Heart right ventricle (tissue), 16 donors: ENCODE data around the gene LAMC3. TPM values are rescaled to one million over a fixed set of nuclear protein-coding genes. Genes with fewer than 3 reads are reported as not detected.
"Not testable (repeated sequence)": the region's sequence is repeated elsewhere in the genome, so short reads cannot be mapped to it uniquely, and the experiment has no call there.

ENCODE experiments used
- ATAC-seq, 8 donors: fragments of 200-7000 bp; cut with Tn5 transposase; one replicate each; pipeline ENCODE4 v1.9.1; 2020; ENCODE audit warnings: mild to moderate bottlenecking in 8 of 8, moderate library complexity in 8 of 8, moderate number of reproducible peaks in 1 of 8
- DNase-seq, 2 donors: peaks; one replicate each; pipeline ENCODE4 v3.0.0-alpha.2; 2020
- H3K27ac ChIP-seq, 10 donors: fragments of 200-600 bp; sonication (generic) in 2 of 10; one replicate each; pipeline versions ENCODE4 v1.5.0 to v1.8.0; 2020 to 2022; ENCODE audit warnings: mild to moderate bottlenecking in 3 of 10
- H3K27me3 ChIP-seq, 7 donors: fragments of 200-600 bp; one replicate each; pipeline ENCODE4 v1.8.0; 2021 to 2022; ENCODE audit warnings: mild to moderate bottlenecking in 2 of 7
- H3K36me3 ChIP-seq, 9 donors: fragments of 200-600 bp; sonication (generic) in 1 of 9; one replicate each; pipeline versions ENCODE4 v1.5.0 to v1.8.0; 2020 to 2022; ENCODE audit warnings: mild to moderate bottlenecking in 2 of 9
- H3K4me1 ChIP-seq, 9 donors: fragments of 200-600 bp; sonication (generic) in 1 of 9; one replicate each; pipeline versions ENCODE4 v1.5.0 to v1.8.0; 2020 to 2022; ENCODE audit warnings: mild to moderate bottlenecking in 4 of 9
- H3K4me3 ChIP-seq, 10 donors: fragments of 200-600 bp; sonication (generic) in 2 of 10; one replicate each; pipeline versions ENCODE4 v1.5.0 to v1.8.0; 2020 to 2022; ENCODE audit warnings: mild to moderate bottlenecking in 7 of 10, moderate library complexity in 2 of 10
- H3K9me3 ChIP-seq, 11 donors: fragments of 200-600 bp in 10 of 11; sonication (generic) in 2 of 11; one replicate each; pipeline versions ENCODE4 v1.5.0 to v1.8.0; 2013 to 2022; ENCODE audit warnings: mild to moderate bottlenecking in 2 of 11, control low read depth in 1 of 11, moderate library complexity in 1 of 11
- CTCF ChIP-seq, 9 donors: fragments of 200-600 bp; sonication (generic) in 2 of 9; IDR thresholded peaks; one replicate each; pipeline versions ENCODE4 v1.5.0 to v1.8.0; 2021 to 2022; ENCODE audit warnings: antibody characterized with exemption in 9 of 9, mild to moderate bottlenecking in 5 of 9, moderate library complexity in 1 of 9
- WGBS, 2 donors: extraction: QIAGEN DNeasy Blood & Tissue Kit; methylation state at CpG; one replicate each; pipeline ENCODE4 v1.1.7; 2013; ENCODE audit warnings: inconsistent platforms in 1 of 2; 5-methylcytosine and 5-hydroxymethylcytosine counted together
- intact Hi-C, 10 donors: fragments of 100-400 bp; cut with DNase I; formaldehyde crosslinking; loops; one replicate each; pipeline versions ENCODE4 v1.11.1 to v1.14.2; 2022
- polyA plus RNA-seq, 2 donors: library from polyadenylated mRNA; stranded (reverse); fragments of 200-250 nt; gene quantifications; one replicate each; pipeline ENCODE4 v1.2.3, GENCODE V29; 2013
- total RNA-seq, 10 donors: library from RNA; stranded (reverse); fragmentation: NEBNext Ultra II Directional in 3 of 10; extraction: Animal tissue kit (Norgen Biotek cat#: 25700) in 3 of 10; gene quantifications; one replicate each; pipeline versions ENCODE4 v1.2.1 to v1.2.4, GENCODE V29; 2021 to 2023
- donor health status: Arrhythmogenic right ventricular cardiomyopathy.
- donor health status: ischemic (EF 13 %, LVEDD 7.1; RV severe dilation, severe dysfunction).
- donor health status: healthy with polysubstance abuse.
- donor health status: DM: no; HTN: yes; CAD: no.
- donor health status: DM: no; HTN: no; CAD: no.
- donor health status: ischemic (EF 25% LVEDD 6.9; RV normal size, moderate dysfunction).
- donor health status: ischemic (EF 25% LVEDD 5.7; RV mildly dilated, moderate dysfunction).
- donor health status: healthy.
- donor health status: DM: yes; HTN: yes; CAD: no.
- donor health status: Ischemic cardiomyopathy.
- donor health status: ischemic (EF 35%, LVEDD 5.7; RV mildly dilated, moderate dysfunction).
- donor health status: nonischemic (EF 11% LVEDD 7.7; RV severe dilation, severe dysfunction).
- donor health status: DM: yes; HTN: yes; CAD: no.
- donor health status: PGD.
- donor health status: ischemic (EF 29% LVEDD 5.4; RV normal size, mild dysfunction).
- donor health status: nonischemic (EF 23%, LVEDD 6.1; RV moderate dilation, normal function).

The LAMC3 gene
- total and polyA plus RNA-seq, 12 donors, result 0.07 to 5.4 (median 0.30) TPM; not detected in 1

GRCh38 chr9:131097126-131097947 lies 88.4 kb downstream of the LAMC3 start:
- no peak for TF ChIP-seq CTCF (IDR thresholded peaks at IDR 0.05)
- peak overlapping the region in 9 of 10 donors; percentile 13 to 86 (median 80) for H3K27ac ChIP-seq
- no peak for DNase-seq
- WGBS, 2 donors, result 24 to 28% methylated on average over 19 of the region's 19 CpGs
- H3K4me3 ChIP-seq, result peak overlapping the region; percentile 47 to 83 (median 65)
- intact Hi-C loops, result no loop called here
- peaks cover 0 to 47% (median 37%) of the 10 kb centered on the region in 7 donors for H3K27me3 ChIP-seq
- no peaks in the 10 kb centered on the region for H3K9me3 ChIP-seq
- peak in 2 of 8 donors; percentile 3 to 5 for ATAC-seq
- peaks cover 9 to 62% (median 28%) of the 10 kb centered on the region in 9 donors for H3K4me1 ChIP-seq
- H3K36me3 ChIP-seq, result no peaks in the 10 kb centered on the region

- peak; percentile 37 to 76 for DNase-seq
- no peaks in the 10 kb centered on the region for H3K36me3 ChIP-seq
- peak overlapping the region in 9 of 10 donors; percentile 47 to 83 (median 66) for H3K4me3 ChIP-seq
- 64 to 72% methylated on average over 8 of the region's 8 CpGs for WGBS, 2 donors
- H3K4me1 ChIP-seq, result peaks cover 9 to 68% (median 34%) of the 10 kb centered on the region in 9 donors
- peaks cover 0 to 47% (median 37%) of the 10 kb centered on the region in 7 donors for H3K27me3 ChIP-seq
- peak in 6 of 8 donors; percentile 14 to 53 (median 24) for ATAC-seq
- intact Hi-C loops, result no loop called here
- H3K9me3 ChIP-seq, result no peaks in the 10 kb centered on the region
- H3K27ac ChIP-seq, result peak overlapping the region in 8 of 10 donors; percentile 6 to 86 (median 80)
- no peak for TF ChIP-seq CTCF (IDR thresholded peaks at IDR 0.05)
These were observed 88.9 kb downstream of the LAMC3 start for GRCh38 chr9:131097948-131098278.

- 71 to 77% methylated on average over 13 of the region's 13 CpGs for WGBS, 2 donors
- ATAC-seq, result peak in 3 of 8 donors; percentile 2 to 24 (median 6)
- no peak for TF ChIP-seq CTCF (IDR thresholded peaks at IDR 0.05)
- Histone ChIP-seq H3K27ac (peak overlapping the region in 8 of 10 donors; percentile 6 to 86 (median 80)), H3K27me3 (peaks cover 0 to 47% (median 37%) of the 10 kb centered on the region in 7 donors), H3K4me1 (peaks cover 9 to 75% (median 36%) of the 10 kb centered on the region in 9 donors), H3K9me3 (no peaks in the 10 kb centered on the region), H3K36me3 (no peaks in the 10 kb centered on the region), H3K4me3 (peak overlapping the region in 9 of 10 donors; percentile 47 to 83 (median 66))
- intact Hi-C loops, result no loop called here
- peak; percentile 27 to 54 for DNase-seq
These were observed 89.6 kb downstream of the LAMC3 start for GRCh38 chr9:131098391-131099101.

- H3K27ac ChIP-seq, result peak overlapping the region in 5 of 10 donors; percentile 1 to 86 (median 81)
These were observed 90.2 kb downstream of the LAMC3 start for GRCh38 chr9:131099102-131099606.

GRCh38 chr9:131099845-131100244 lies 90.9 kb downstream of the LAMC3 start:
- WGBS, 2 donors, result 94 to 97% methylated on average over 8 of the region's 8 CpGs
- H3K27me3 ChIP-seq, result peaks cover 0 to 38% (median 24%) of the 10 kb centered on the region in 7 donors
- H3K4me1 ChIP-seq, result peaks cover 9 to 76% (median 36%) of the 10 kb centered on the region in 9 donors
- ATAC-seq, intact Hi-C loops, H3K9me3 ChIP-seq, H3K36me3 ChIP-seq, H3K4me3 ChIP-seq, DNase-seq: not testable (repeated sequence)
- H3K27ac ChIP-seq, result peak overlapping the region in 3 of 10 donors; percentile 33 to 85 (median 80)

More at GRCh38 chr9:131099102-131099606, 90.2 kb downstream of the LAMC3 start:
- H3K4me3 ChIP-seq, result peak overlapping the region in 1 of 10 donors; percentile 68
- H3K27me3 ChIP-seq, result peaks cover 0 to 45% (median 30%) of the 10 kb centered on the region in 7 donors
- H3K4me1 ChIP-seq, result peaks cover 9 to 76% (median 36%) of the 10 kb centered on the region in 9 donors
- WGBS, 2 donors, result 80 to 92% methylated on average over 8 of the region's 8 CpGs
- intact Hi-C loops, result no loop called here
- TF ChIP-seq CTCF (IDR thresholded peaks at IDR 0.05), result no peak
- no peaks in the 10 kb centered on the region for H3K9me3 ChIP-seq
- no peaks in the 10 kb centered on the region for H3K36me3 ChIP-seq
- no peak for ATAC-seq
- no peak for DNase-seq
